ENCODE measurements around the gene OMP.
A peak's percentile ranks its signal among the peaks of the same experiment; 100 is the strongest.

Gene OMP

DNA sequence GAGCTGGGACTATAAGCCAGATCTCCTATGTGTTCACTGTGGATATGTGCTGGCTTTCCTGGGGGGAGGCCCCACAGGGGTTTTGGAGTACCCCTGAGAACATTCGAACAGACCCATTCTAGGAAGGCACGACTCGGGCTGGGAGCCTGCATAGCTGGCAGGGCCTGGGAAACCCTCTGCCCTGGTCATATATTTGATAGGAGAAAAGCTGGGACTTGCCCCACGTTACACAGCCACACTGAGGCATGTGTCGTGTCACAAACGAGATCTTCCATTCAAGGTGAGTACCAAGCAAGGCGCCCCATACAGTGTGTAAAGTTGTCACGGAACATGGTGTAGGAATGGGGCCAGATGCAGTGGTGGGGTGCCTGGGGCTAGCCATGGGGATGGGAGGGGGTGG, 36.6 kb downstream of the OMP start:
- DNase-seq (ENCODE audit: low read depth in 3 of 3) = no peak

DNA sequence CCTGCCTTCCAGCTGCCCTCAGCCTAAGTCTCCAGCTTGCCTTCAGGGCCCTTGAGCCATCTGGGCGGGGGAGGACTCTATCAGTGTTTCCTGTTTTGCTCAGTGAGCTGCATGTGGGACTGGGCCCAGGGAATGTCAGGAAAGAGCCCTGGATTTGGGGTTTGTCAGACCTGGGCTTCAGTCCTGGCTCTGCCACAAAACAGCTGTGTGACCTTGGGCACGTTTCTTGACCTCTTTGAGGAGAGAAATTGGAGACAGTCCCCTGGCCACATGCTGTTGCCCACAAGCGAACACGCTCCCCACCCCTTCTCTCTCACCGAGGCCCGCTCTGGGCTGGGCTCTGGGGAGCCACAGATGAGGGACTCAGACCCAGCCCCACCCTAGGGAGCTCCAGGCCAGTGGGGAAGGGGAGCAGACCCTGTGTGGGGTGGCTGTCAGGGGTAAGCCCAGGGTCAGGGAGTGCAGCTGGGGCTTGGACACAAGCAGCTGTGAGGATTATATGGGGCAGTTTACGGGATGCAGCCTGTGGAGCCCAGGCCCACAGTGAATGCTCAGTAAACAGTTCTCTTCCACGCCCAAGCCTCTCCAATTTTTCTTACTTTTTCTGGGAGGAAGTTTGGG, 37.7 kb downstream of the OMP start:
- DNase-seq (ENCODE audit: low read depth in 3 of 3) = no peak

DNA sequence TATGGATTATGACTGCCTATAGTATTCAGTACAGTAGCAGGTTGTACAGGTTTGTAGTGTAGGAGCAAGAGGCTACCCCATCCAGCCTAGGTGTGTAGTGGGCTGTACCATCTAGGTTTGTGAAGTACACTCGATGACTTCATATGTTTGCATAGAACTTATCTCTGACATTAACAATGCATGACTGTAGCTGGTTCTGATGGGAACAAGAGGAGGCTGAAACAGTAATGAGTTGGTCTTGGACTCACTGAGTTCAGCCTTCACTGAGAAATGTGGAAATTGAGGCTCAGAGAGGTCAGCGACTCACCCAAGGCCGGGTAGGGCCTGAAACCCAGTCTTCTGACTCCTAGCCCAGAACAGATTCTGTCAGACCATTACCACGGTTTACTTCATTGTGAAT, 38.4 kb downstream of the OMP start:
- no peak for DNase-seq (ENCODE audit: low read depth in 3 of 3)

DNA sequence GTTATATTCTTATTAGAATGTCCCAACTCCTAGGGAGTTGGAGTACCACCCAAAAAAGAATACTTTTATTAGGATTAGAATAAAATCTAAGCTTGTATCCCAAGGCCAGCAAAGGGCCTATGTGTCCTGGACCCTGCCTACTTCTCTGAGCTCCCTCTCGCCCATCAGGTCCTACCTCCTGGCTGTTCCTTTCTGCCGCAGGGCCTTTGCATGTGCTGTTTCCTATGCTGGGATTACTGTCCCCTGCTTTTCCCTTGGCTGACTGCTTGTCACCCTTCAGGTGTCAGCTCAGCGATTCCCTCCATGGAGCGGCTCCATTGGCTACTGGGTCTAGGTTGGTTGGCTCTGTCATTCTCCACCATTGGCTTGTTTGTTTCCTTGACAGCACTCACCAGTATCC, 38.8 kb downstream of the OMP start:
- no peak for DNase-seq (ENCODE audit: low read depth in 3 of 3)

DNA sequence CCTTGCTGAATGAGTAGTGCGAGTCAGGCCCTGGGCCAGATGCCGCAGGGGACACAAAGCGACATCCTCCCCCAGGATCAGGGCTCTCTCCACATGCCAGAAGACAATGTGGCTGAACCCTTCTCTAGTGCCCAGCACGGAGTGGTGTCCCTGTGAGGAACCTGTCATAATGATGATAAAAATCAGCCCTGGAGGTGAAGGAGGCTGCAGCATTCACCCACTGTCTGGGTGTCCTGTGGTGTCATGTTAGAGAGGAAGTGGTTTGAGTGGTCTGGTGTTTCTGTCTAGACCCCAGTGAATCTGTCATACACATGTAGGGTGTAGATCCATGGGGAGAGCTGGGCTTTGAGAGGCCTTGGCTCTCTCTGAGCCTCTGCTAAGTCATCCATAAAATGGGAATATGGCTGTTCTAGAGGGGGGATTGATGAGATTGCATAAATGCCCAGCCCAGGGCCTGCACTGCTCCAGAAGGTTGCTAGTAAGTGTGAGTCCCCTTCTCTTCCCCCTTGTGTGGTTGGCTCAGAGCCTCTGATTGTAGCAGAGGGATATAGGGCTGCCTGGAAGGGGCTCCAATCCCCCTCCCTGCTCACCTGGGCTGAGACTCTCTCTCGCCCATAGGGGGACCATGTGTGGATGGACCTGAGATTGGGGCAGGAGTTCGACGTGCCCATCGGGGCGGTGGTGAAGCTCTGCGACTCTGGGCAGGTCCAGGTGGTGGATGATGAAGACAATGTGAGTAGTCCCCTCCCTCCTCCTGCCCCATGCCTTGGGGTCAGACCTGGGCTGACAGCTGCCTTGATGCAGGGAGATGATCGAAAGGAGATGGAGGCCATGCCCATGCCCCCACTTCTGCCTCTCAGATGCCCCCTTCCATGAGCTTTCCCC, 39.7 kb downstream of the OMP start:
- DNase-seq (ENCODE audit: low read depth in 3 of 3) = no peak

DNA sequence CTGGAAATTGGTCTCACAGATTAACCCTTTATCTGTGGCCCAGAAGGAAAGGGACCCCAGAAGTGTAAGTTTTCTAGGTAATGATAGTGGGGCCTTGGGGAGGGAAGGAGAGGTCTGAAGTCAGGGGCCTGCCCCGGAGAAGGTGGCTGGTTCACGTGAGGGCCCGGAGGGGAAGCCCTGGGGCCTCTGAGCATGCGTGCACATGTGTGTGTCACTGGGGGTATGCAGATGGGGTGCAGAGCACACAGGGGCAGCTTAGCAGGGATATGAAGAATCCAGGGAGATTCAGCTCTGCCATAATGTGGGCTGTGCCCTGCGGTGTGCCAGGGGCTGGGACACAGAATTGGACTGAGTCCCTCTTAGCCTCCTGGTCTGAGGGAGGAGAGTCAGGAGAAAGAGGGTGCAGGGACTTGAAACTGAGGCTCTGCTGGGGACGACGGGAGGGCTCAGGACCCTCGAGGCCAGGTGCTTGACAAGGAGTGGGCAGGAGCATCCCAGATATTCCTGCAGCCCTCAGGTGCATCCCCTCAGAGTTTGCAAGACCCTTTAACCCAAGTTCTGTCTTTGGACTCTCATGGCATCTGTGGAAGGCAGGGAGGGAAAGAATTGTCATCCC, 40.9 kb downstream of the OMP start:
- no peak for DNase-seq (ENCODE audit: low read depth in 3 of 3)

DNA sequence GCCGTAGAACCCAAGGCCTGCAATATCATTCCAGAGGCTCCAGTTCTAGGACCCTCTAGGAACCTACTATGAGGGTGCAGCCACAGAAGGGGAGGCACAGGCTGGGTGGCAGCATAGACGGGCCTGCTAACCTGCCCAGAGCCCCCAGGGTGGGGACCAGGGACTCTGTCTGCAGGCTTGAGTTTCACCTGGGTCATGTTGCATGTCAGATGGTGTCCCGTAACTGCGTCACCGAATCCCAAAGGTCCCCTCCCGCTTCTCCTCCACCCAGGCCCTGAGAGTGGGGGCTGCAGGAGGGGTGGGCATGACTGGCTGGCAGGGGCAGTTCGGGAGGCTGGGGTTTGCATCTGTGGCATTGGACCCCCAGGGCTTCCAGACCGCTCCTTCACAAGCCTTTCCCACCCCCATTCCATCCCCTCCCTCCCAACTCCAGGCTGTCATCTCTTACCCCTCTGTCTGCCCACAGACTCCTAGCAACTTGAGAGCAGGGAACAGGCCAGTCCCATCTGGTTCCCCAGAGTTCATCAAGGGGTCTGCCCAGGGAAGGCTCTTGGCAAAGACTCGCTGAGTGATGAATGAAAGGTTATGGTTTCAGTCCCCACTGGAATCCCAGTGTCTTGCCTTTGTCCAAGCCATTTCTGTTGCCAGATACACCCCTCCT, 41.7 kb downstream of the OMP start:
- DNase-seq (ENCODE audit: low read depth in 3 of 3) = no peak

DNA sequence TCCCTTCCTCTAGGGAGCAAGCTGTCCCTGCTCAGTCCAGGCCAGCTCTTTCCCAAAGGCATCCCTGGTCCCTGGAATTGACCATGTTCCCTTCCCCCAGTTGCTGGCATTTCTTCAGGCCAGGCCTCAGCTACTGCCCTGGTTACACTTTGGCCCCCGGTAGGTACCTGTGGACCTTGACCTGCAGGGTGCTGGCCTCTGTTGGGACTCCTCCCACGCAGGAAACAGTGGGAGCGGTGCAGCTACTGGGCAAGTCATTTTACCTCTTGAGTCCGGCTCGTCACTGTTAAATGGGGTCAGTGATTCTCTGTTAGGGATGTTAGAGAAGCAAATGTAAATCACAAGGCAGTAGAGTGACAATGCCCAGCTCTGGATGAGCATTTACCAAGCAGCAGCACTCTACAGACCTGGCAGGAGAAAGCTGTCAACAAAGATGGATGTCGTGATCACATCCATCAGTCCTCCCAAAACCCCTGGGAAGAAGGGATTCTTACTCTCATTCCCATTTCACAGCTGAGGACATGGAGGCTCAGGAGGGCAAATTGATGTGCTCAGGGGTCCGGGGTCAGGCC, 42.3 kb downstream of the OMP start:
- no peak for DNase-seq (ENCODE audit: low read depth in 3 of 3)

DNA sequence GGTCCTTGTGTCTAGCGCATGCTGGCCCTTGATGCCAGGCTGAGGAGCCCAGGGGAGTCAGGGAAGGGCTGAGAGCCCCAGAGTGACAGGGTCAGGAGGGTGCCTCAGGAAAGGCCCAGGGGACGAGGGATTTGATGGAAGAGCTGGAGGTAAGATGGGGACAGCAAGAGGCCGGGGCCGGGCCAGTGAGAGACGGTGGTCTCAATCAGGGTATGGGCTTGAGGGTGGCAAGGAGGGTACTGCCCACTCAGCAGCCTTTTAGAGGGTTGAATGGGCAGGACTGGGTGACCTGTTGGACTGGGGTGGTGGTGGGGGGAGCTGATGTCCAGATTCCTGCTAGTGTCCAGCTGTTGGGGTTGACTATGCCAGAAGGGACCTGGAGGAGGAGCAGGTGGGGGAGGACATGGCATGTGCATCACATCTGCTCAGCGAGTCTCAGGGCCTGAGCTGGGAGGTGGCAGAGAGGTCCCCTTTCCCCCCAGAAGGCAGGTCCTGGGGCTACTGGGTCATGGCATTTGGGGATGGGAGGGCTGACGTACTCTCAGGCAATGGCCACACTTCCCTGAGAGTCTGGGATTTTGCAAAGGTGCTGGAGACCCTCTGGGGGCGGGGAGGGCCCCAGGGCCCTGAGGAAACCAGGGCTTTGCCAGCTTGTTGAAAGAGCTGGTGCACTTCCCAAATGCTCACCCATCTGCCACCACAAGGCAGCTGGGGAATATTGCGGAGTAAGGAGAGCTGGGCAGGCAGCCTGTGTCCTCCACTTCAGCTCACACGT, 43.8 kb downstream of the OMP start:
- DNase-seq (ENCODE audit: low read depth in 3 of 3) = no peak

DNA sequence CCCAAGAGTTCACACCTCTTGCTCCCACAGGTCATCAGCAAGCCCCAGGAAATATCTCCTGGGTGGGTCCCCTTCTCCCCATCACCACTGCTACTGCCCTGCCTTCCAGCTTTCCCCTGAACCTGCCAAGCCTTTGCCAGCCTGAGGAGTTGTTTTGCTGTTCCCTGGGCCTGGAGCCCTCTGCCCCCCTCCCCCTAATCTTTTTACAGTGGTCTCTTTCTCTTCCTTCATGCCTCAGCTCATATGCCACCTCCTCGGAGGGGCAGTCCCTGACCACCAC, 44.3 kb downstream of the OMP start:
- DNase-seq (ENCODE audit: low read depth in 3 of 3) = no peak

DNA sequence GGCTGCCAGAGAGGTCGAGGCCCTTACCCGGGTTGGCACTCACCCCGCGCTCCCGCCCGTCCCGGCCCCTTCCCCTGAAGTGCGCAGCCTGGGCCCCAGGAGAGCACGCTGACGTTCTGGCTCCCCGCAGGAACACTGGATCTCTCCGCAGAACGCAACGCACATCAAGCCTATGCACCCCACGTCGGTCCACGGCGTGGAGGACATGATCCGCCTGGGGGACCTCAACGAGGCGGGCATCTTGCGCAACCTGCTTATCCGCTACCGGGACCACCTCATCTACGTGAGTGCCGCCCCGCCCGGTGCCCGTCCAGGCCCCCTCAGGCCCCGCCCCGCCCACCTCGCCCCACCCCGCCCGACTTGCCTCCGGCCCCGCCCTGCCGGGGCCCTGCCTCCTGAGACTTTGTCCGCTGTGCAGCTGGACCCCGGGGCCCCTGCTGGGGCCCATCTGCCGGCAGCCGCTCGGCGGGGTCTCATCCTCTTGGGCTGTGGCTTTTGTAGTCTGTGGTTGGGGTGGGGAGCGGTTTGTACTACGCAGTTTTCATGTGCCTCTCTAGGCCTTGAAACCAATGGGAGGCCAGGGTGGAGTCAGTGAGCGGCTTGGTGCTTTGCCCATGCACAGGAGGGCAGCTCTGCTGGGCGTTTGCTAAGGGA, 45.2 kb downstream of the OMP start:
- DNase-seq (ENCODE audit: low read depth in 3 of 3) = peak in 1 of 3 experiments; percentile 18

DNA sequence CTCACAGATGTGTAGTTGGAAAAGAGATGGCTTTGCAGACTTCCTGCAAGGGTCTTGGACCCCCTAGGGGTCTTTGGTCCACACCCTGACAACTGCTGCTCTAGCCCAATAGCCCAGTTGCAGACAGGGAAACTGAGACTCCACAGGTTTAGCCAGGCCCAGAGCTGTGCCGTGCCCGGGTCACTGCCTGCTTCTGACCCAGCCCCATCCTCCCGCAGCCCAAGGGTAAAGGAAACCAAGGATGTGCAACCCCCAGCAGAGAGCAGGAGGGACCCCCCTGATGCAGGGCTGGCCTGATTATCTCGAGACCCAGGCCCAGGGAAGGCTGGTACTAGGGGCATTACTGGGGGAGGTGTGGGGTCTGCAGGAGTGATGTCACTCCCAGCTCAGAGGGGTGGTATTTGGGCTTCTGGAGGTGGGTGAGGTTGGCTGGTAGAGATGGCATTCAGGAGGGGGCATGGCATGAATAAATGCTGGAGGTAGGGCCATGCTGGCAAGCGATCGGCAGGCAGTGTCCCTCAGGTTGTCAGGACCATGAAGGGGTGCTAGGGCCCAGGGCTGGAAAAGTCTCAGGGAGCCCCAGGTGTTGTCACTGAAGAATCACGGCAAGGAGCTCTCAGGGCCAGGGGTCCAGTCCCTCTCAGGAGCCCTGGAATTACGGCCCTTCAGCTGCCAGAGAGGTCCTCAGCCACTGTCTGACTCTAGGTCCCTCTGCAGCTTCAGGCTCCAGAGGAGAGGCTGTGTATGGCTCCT, 46.5 kb downstream of the OMP start:
- no peak for DNase-seq (ENCODE audit: low read depth in 3 of 3)

DNA sequence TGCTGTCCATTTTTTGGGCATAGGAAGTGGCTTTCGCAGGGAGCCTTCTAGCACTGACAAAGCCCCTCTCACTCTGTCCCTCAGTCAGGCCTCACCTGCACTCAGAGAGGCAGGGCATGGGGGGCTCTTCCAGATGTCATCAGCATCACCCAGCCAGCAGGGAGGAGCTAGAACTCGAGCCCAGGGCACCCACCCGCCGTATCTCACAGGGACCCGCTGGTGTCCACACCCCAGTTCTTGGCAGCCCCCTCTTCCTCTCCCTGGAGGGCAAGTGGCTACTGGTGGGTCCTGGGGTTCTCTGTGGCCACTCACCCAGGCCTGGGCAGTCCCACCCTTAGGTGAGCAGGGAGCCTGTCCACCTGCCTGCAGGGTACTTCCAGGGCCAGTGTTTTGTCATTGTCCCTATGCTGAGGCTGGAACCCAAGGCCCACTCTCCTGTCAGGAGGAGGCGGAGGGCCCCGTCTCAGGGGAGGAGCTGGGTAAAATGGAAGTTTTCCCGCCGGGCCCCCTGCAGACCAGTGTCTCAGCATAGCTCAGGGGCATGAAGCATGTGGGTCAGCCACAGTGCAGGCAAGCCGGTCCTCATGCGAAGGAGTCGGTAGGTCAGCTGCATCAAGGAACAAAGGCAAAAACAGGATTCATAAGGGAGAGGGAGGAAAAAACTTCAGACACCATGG, 47.2 kb downstream of the OMP start:
- DNase-seq (ENCODE audit: low read depth in 3 of 3) = no peak

DNA sequence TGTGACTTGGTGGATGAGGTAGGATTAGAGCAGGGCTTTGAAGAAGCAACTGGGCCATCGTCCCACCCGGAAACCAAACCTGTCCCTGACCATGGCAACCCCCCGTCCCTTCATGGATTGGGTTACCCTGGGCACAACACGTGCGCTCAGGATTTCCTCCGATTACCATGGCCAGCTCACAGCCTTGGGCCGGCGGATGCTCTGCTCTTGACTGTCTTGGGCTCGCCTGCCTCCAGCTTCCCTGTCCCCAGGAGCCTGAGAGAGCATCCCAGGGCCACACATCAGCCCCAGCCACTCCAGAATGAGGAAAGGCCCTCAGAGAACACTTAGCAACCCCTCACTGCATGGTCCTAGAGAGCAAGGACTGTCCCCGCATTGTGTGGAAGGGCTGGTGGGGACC, 48.2 kb downstream of the OMP start:
- DNase-seq (ENCODE audit: low read depth in 3 of 3) = no peak

DNA sequence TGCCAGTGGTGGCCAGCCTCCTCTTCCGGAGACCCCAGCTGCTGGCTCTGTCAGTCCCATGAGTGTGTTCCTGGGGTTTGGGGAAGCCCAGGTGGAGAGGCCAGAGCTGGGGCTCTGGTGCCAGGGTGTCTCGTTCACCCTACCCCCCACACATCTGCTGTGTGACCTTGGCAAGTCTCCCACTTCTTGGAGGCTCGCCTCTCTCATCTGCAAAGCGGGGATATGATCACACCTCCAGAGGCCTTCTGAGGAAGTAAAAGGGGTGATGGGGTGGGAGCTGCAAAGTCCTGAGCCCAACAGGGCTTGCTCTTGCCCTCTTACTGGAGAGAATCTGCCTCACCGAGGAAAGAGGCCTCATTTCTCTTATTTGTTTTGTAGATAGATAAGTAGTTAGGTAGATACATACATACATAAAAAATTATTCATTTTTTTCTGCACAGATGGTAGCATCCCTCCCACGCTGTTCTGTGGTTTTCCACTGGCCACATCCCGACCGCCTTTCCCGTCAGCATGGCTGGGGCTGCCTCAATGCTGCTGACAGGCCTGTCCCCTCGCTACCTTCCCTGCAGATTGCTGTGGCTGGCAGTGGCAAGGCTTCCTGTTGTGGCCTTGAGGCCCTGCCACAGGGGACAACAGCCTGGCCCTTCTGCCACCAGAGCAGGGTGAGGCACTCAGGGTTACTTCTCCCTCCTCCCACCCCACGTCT, 49.3 kb downstream of the OMP start:
- DNase-seq (ENCODE audit: low read depth in 3 of 3) = peak; percentile 11 to 62 (median 28)

DNA sequence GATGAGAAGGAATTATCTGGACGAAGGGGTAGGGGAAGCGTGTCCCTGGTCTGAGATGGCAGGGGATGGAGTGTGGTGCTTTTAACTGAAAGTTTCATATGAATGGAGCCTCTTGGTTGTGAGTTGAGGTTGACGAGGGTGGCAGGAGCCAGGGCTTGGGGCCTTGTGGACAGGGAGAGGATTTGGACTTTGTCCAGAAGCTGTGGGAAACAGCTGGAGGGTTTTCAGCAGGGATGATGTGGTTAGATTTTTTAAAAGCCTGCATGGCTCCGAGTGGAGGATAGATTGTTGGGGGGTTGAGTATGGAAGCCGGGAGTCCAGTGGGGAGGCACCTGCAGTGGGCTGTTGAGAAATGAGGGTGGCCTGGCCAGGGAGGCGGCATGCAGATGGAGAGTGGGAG, 50.2 kb downstream of the OMP start:
- no peak for DNase-seq (ENCODE audit: low read depth in 3 of 3)
